ENCODE data around the gene NLRC5.

NLRC5 gene

DNA sequence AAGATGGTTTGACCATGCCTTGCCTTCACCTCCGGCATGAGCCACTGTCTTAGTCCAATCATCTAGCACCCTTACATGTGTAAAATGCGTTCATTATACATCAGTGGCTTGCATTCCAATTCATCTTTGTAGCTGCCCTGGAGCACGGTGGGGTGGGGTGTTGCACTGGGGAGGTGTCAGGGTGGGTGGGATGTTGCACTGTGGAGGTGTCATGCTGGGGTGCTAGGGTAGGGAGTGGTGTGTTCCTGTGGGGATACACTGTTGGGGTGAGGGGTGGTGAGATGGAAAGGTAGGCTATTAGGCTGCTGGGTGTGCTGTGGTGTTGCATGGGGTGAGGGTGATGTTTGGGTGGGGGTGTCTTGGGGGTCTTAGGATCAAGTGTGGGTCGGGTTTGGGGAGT, 47.0 kb downstream of the NLRC5 start:
- Mint-ChIP-seq H3K36me3 (ENCODE audit: insufficient read depth) (peaks cover 62% of the 10 kb centered on the region), H3K9me3 (no peaks in the 10 kb centered on the region), H3K4me1 (ENCODE audit: low read depth in 2 of 2) (peaks cover 71 to 83% of the 10 kb centered on the region in 2 donors), H3K4me3 (peak overlapping the region; percentile 46 to 58), H3K27me3 (no peaks in the 10 kb centered on the region), H3K27ac (peak overlapping the region; percentile 94 to 96)
- DNase-seq (no peak), ATAC-seq (replicated peaks) (no peak)

GRCh38 chr16:57036945-57037344, 47.6 kb downstream of the NLRC5 start:
- DNase-seq = no peak
- H3K4me1 Mint-ChIP-seq (ENCODE audit: low read depth in 2 of 2) = peaks cover 74 to 83% of the 10 kb centered on the region in 2 donors
- H3K27me3 Mint-ChIP-seq = no peaks in the 10 kb centered on the region
- H3K36me3 Mint-ChIP-seq (ENCODE audit: insufficient read depth) = peaks cover 63% of the 10 kb centered on the region
- ATAC-seq (replicated peaks) = no peak
- H3K9me3 Mint-ChIP-seq = no peaks in the 10 kb centered on the region
- H3K4me3 Mint-ChIP-seq = peak overlapping the region; percentile 46 to 58
- peak overlapping the region; percentile 94 to 96 for H3K27ac Mint-ChIP-seq

GRCh38 chr16:57038166-57038565, 48.8 kb downstream of the NLRC5 start:
- no peaks in the 10 kb centered on the region for H3K27me3 Mint-ChIP-seq
- ATAC-seq (replicated peaks) (no peak), DNase-seq (no peak)
- H3K36me3 Mint-ChIP-seq (ENCODE audit: insufficient read depth) = peaks cover 64% of the 10 kb centered on the region
- peaks cover 82 to 89% of the 10 kb centered on the region in 2 donors for H3K4me1 Mint-ChIP-seq (ENCODE audit: low read depth in 2 of 2)
- H3K9me3 Mint-ChIP-seq = no peaks in the 10 kb centered on the region
- H3K4me3 Mint-ChIP-seq = peak overlapping the region; percentile 46 to 57
- peak overlapping the region; percentile 94 to 96 for H3K27ac Mint-ChIP-seq

DNA sequence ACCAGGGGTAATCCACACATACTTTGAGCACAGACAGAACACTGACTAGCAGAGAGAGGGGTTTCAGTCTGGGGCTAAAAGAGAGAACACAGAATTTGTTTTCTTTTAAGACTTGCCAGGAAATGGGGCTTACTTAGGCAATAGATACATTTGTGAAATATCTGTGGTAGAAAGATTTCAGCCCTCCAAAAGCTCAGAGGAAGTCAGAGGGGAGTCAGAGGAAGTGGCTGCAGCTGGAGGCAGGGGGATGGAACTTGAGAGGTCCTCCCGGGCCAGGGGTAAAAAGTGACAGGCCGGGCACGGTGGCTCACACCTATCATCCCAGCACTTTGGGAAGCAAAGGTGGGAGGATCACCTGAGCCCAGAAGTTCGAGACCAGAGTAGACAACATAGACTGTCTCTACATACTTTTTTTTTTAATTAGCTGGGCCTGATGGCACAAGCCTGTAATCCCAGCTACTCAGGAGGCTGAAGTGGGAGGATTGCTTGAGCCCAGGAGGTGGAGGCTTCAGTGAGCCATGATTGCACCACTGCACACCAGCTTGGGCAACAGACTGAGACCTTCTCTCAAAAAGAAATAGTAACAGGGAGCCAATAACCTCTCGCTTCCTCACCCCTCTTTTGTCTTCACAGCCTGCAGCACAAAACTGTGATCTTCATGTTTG, 49.9 kb downstream of the NLRC5 start:
- H3K9me3 Mint-ChIP-seq = no peaks in the 10 kb centered on the region
- H3K36me3 Mint-ChIP-seq (ENCODE audit: insufficient read depth) = peaks cover 67% of the 10 kb centered on the region
- H3K4me3 Mint-ChIP-seq = peak overlapping the region; percentile 76 to 86
- DNase-seq (peak in 1 of 3 experiments; percentile 27), ATAC-seq (replicated peaks) (peak; percentile 6)
- peaks cover 79 to 88% of the 10 kb centered on the region in 2 donors for H3K4me1 Mint-ChIP-seq (ENCODE audit: low read depth in 2 of 2)
- H3K27ac Mint-ChIP-seq = peak overlapping the region; percentile 94 to 97
- no peaks in the 10 kb centered on the region for H3K27me3 Mint-ChIP-seq

GRCh38 chr16:57041182-57042156, 52.1 kb downstream of the NLRC5 start:
- peaks cover 76% of the 10 kb centered on the region for H3K36me3 Mint-ChIP-seq (ENCODE audit: insufficient read depth)

DNA sequence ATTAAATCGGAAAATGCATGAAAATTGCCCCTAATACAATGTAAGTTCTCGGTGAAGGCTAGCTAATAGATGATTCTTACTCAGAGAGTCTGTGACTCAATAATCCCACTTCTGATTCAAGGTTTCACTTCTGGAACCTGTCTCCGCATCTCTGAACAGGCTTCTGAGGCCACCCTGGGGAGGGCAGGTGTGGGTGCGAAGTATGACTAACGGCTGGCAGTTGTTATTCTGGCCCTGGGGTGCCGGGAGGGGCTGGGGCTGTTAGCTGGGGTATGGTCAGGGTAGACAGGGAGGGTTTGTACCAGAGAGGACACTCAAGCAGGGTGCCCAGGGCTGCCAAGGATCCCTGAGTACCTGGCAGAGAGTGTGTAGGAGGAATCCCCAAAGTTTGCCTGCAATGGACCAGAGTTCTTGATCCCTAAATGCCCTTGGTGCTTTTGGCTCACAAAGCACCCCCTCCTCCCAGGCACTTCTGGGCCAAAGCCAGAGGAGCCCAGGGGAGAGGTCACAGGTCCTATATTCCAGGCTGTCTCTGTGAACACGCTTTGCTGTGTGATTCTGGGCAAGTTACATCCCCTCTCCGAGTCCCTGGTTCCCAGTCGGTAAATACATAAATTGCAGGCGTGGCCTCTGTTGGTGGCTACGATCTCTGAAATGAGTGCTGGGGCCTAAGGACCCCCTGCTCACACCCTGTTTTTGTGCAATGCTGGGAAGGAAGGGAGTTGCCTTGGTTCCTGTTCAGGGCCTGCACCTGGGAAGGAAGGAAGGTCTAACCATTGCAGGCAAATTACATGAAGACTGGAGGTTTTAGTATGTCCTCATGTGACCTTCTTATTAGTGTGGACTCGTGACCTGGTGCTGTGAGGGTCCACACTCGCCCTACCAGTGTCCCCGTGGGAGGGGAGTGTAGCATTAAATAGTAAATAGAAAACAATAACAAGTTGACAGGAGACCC, 53.1 kb downstream of the NLRC5 start:
- ATAC-seq (replicated peaks) = peak; percentile 64
- Mint-ChIP-seq H3K27ac (peak overlapping the region; percentile 94 to 97), H3K4me3 (peak overlapping the region; percentile 76 to 86), H3K4me1 (ENCODE audit: low read depth in 2 of 2) (peaks cover 58 to 68% of the 10 kb centered on the region in 2 donors), H3K9me3 (no peaks in the 10 kb centered on the region), H3K27me3 (no peaks in the 10 kb centered on the region), H3K36me3 (ENCODE audit: insufficient read depth) (peaks cover 76% of the 10 kb centered on the region)
- peak; percentile 63 to 65 (median 64) for DNase-seq

More at GRCh38 chr16:57041182-57042156, 52.1 kb downstream of the NLRC5 start:
- Mint-ChIP-seq H3K4me1 (ENCODE audit: low read depth in 2 of 2) (peaks cover 67 to 77% of the 10 kb centered on the region in 2 donors), H3K27ac (peak overlapping the region; percentile 94 to 97), H3K9me3 (no peaks in the 10 kb centered on the region), H3K27me3 (no peaks in the 10 kb centered on the region), H3K4me3 (peak overlapping the region; percentile 76 to 86)
- DNase-seq = peak; percentile 80 to 84 (median 81)
- ATAC-seq (replicated peaks) = peak; percentile 83

- Mint-ChIP-seq H3K36me3 (ENCODE audit: insufficient read depth) (peaks cover 75% of the 10 kb centered on the region), H3K27me3 (no peaks in the 10 kb centered on the region), H3K27ac (peak overlapping the region; percentile 94 to 97), H3K4me1 (ENCODE audit: low read depth in 2 of 2) (peaks cover 55 to 60% of the 10 kb centered on the region in 2 donors), H3K9me3 (no peaks in the 10 kb centered on the region), H3K4me3 (peak overlapping the region; percentile 31 to 76)
- DNase-seq (no peak), ATAC-seq (replicated peaks) (no peak)
These were observed 53.9 kb downstream of the NLRC5 start for GRCh38 chr16:57043248-57043647.

DNA sequence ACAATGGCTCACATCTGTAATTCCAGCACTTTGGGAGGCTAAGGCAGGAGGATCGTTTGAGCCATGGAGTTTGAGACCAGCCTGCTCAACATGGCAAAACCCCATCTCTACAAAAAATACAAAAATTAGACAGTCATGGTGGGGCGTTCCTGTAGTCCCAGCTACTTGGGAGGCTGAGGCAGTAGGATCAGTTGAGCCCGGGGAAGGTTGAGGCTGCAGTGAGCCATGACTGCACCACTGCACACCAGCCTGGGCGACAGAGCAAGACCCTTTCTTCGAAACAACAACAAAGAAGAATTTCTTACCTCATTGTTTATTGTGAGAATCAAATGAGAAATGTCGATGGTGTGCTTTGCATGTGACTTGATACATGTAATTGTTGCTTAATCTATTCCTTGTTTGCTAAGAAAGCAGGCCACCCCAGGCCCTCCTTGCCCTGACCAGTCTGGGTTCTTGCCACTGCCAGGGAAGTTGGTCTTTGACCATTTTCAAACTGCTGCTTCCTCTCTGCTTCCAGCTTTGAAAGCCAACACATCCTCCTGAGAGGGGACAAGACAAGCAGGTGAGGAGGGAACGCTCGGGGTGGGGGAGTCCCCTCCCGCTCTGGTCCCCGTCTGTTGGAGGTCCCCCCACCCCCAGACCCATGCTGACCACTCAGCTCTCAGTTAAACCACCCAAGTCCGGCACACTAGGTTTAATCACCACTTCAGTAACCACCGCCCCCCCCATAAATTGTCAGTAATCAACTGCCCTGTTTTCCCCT, 55.8 kb downstream of the NLRC5 start:
- ATAC-seq (replicated peaks) (no peak), DNase-seq (no peak)
- Mint-ChIP-seq H3K4me3 (peak overlapping the region; percentile 36 to 48), H3K36me3 (ENCODE audit: insufficient read depth) (peaks cover 83% of the 10 kb centered on the region), H3K9me3 (no peaks in the 10 kb centered on the region), H3K27me3 (no peaks in the 10 kb centered on the region), H3K4me1 (ENCODE audit: low read depth in 2 of 2) (peaks cover 42 to 45% of the 10 kb centered on the region in 2 donors), H3K27ac (peak overlapping the region; percentile 85 to 94)

DNA sequence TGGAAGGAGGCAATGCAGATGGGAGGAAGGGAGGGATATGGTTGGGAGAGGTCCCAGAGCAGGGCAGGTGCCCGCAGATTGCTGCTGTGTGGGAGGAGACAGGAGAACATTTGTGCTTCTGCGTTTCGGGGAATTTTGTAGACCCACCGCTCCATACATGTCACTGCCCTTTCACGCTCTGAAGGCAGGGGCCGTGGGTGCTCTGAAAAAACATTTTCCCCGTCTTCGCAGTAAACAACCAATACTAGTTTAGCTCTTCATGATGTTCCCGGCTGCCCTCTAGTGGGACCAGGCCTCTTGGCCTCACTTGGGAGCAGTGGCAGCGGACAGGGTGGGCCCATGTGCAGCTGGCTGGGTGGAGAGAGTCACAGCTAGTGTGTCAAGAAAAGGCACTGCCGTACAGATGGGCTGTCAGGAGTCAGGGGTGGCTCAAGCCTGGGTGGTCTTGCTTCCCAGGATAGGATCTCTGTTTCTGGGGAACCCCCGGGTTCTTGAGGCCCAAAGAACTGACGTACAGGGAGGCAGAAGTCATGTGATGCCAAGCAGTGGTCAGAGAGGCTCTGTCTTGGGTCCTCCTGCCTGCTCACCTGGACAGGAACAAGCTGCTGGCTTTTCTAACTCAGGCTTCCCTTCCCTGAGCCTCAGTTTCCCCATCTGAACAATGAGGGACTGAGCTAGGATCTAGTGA, 56.5 kb downstream of the NLRC5 start:
- no peak for ATAC-seq (replicated peaks)
- Mint-ChIP-seq H3K27ac (peak overlapping the region; percentile 85 to 94), H3K36me3 (ENCODE audit: insufficient read depth) (peaks cover 90% of the 10 kb centered on the region), H3K27me3 (no peaks in the 10 kb centered on the region), H3K9me3 (no peaks in the 10 kb centered on the region), H3K4me1 (ENCODE audit: low read depth in 2 of 2) (peaks cover 37 to 38% of the 10 kb centered on the region in 2 donors), H3K4me3 (peak overlapping the region; percentile 36 to 48)
- DNase-seq = peak in 2 of 3 experiments; percentile 14 to 35

DNA sequence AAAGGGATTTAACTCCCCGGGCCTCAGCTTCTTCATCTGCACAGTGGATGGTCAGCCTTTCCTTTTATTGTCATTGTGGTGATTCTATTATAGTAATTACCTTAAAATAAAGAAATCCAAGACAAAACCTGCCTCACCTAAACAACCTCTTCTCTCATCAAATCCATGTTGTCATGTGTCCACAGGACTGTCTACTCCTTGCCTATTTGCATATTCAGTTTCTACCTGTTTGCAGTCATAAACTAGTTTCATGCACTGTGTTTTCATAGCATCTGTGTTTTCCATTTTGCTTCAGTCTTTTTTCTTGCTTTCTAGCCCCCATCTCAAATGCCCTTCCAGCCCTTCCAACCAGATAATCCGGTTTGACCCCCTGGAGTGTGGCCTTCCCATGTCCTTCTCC, 58.7 kb downstream of the NLRC5 start:
- Mint-ChIP-seq H3K9me3 (no peaks in the 10 kb centered on the region), H3K27me3 (no peaks in the 10 kb centered on the region), H3K27ac (peak overlapping the region; percentile 85 to 94), H3K4me3 (no peak overlapping the region), H3K4me1 (ENCODE audit: low read depth in 2 of 2) (peaks cover 19 to 26% of the 10 kb centered on the region in 2 donors), H3K36me3 (ENCODE audit: insufficient read depth) (peaks cover 91% of the 10 kb centered on the region)
- no peak for DNase-seq
- ATAC-seq (replicated peaks) = no peak

DNA sequence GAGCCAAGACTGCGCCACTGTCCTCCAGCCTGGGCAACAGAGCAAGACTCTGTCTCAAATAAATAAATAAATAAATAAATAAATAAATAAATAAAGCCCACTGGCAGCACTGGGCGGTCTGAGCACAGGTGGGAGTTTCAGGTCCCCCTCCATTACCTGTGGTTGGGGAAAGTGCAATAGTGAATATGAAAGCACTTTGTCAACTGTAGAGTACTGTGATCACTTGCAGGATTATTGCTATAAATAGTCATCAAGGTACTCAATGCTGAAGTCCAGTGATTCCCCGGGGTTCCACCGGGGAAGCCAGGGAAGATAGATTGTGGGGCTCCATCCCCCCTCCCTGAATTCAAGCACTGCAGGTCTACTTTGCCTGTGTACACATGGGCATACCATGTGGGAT, 60.3 kb downstream of the NLRC5 start:
- Mint-ChIP-seq H3K36me3 (ENCODE audit: insufficient read depth) (peaks cover 89% of the 10 kb centered on the region), H3K9me3 (no peaks in the 10 kb centered on the region), H3K4me3 (no peak overlapping the region), H3K4me1 (ENCODE audit: low read depth in 2 of 2) (peaks cover 21 to 29% of the 10 kb centered on the region in 2 donors), H3K27me3 (no peaks in the 10 kb centered on the region), H3K27ac (peak overlapping the region in 1 of 2 donors; percentile 68)
- ATAC-seq (replicated peaks) = no peak
- no peak for DNase-seq
